Left lung (tissue), 10 donors: ENCODE measurements around the gene HCN1. TPM values are rescaled to one million over a fixed set of nuclear protein-coding genes. Genes with fewer than 3 reads are reported as not detected.

ENCODE experiments used
- ATAC-seq: fragments of 200-7000 bp; cut with Tn5 transposase; one replicate; pipeline ENCODE4 v1.9.1; 2020; ENCODE audit warnings: moderate library complexity
- DNase-seq, 4 donors: peaks; one replicate each; pipeline ENCODE4 v3.0.0-alpha.2; 2013 to 2020
- H3K27ac ChIP-seq, 2 donors: fragments of 200-600 bp; sonication (generic) in 1 of 2; one replicate each; pipeline versions ENCODE4 v1.5.0 to v1.8.0; 2020 to 2021
- H3K27me3 ChIP-seq, 2 donors: fragments of 200-600 bp; sonication (generic) in 1 of 2; one replicate each; pipeline versions ENCODE4 v1.5.0 to v1.8.0; 2020 to 2021
- H3K36me3 ChIP-seq, 2 donors: fragments of 200-600 bp; sonication (generic) in 1 of 2; one replicate each; pipeline versions ENCODE4 v1.5.0 to v1.8.0; 2020 to 2021
- H3K4me1 ChIP-seq, 2 donors: fragments of 200-600 bp; one replicate each; pipeline ENCODE4 v1.8.0; 2021
- H3K4me3 ChIP-seq, 2 donors: fragments of 200-600 bp; sonication (generic) in 1 of 2; one replicate each; pipeline versions ENCODE4 v1.5.0 to v1.8.0; 2020 to 2021; ENCODE audit warnings: mild to moderate bottlenecking in 1 of 2
- H3K9me3 ChIP-seq, 2 donors: fragments of 200-600 bp; sonication (generic) in 1 of 2; one replicate each; pipeline versions ENCODE4 v1.5.0 to v1.8.0; 2020 to 2021
- intact Hi-C, 2 donors: fragments of 100-400 bp; cut with DNase I; formaldehyde crosslinking; loops; one replicate each; pipeline versions ENCODE4 v1.11.2 to v1.14.2; 2022
- polyA plus RNA-seq, 6 donors: library from polyadenylated mRNA; unstranded; fragments of 120-200 nt; gene quantifications; one replicate each; pipeline ENCODE4 v1.2.1, GENCODE V29; 2013; ENCODE audit not compliant: insufficient read length in 6 of 6
- total RNA-seq, 2 donors: library from RNA; stranded (reverse); fragmentation: NEBNext Ultra II Directional; extraction: Animal tissue kit (Norgen Biotek cat#: 25700); gene quantifications; one replicate each; pipeline ENCODE4 v1.2.1, GENCODE V29; 2021
- TF ChIP-seq, protein P1 (sequence below), 2 donors: fragments of 200-600 bp; sonication (generic) in 1 of 2; IDR thresholded peaks; one replicate each; pipeline versions ENCODE4 v1.5.0 to v1.8.0; 2021; ENCODE audit warnings: antibody characterized with exemption in 2 of 2
- donor health status: DM: no; HTN: yes; CAD: no.
- donor health status: DM: no; HTN: no; CAD: no.

HCN1 gene
- total and polyA plus RNA-seq, 8 donors, result 0.04 to 0.47 (median 0.06) TPM; not detected in 1

- intact Hi-C loops, result no loop called here
- Histone ChIP-seq H3K4me1 (no peaks in the 10 kb centered on the region), H3K27me3 (no peaks in the 10 kb centered on the region), H3K27ac (no peak overlapping the region), H3K4me3 (no peak overlapping the region), H3K36me3 (no peaks in the 10 kb centered on the region), H3K9me3 (no peaks in the 10 kb centered on the region)
- TF ChIP-seq, protein P1, sequence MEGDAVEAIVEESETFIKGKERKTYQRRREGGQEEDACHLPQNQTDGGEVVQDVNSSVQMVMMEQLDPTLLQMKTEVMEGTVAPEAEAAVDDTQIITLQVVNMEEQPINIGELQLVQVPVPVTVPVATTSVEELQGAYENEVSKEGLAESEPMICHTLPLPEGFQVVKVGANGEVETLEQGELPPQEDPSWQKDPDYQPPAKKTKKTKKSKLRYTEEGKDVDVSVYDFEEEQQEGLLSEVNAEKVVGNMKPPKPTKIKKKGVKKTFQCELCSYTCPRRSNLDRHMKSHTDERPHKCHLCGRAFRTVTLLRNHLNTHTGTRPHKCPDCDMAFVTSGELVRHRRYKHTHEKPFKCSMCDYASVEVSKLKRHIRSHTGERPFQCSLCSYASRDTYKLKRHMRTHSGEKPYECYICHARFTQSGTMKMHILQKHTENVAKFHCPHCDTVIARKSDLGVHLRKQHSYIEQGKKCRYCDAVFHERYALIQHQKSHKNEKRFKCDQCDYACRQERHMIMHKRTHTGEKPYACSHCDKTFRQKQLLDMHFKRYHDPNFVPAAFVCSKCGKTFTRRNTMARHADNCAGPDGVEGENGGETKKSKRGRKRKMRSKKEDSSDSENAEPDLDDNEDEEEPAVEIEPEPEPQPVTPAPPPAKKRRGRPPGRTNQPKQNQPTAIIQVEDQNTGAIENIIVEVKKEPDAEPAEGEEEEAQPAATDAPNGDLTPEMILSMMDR (IDR thresholded peaks at IDR 0.05), result no peak
- ATAC-seq (no peak), DNase-seq (no peak)
These were observed 293.2 kb downstream of the HCN1 start for GRCh38 chr5:45402804-45403455.

- Histone ChIP-seq H3K4me3 (no peak overlapping the region), H3K36me3 (no peaks in the 10 kb centered on the region), H3K9me3 (no peaks in the 10 kb centered on the region), H3K27me3 (no peaks in the 10 kb centered on the region), H3K4me1 (no peaks in the 10 kb centered on the region), H3K27ac (no peak overlapping the region)
- no peak for ATAC-seq
- no peak for DNase-seq
- intact Hi-C loops, result no loop called here
- TF ChIP-seq, protein P1 (IDR thresholded peaks at IDR 0.05), result no peak
These were observed 297.1 kb downstream of the HCN1 start for GRCh38 chr5:45399041-45399440.

- Histone ChIP-seq H3K27ac (no peak overlapping the region), H3K36me3 (no peaks in the 10 kb centered on the region), H3K4me3 (no peak overlapping the region), H3K9me3 (no peaks in the 10 kb centered on the region), H3K27me3 (no peaks in the 10 kb centered on the region), H3K4me1 (no peaks in the 10 kb centered on the region)
- DNase-seq (no peak), ATAC-seq (peak; percentile 49)
- TF ChIP-seq, protein P1 (IDR thresholded peaks at IDR 0.05), result no peak
- intact Hi-C loops, result no loop called here
These were observed 310.7 kb downstream of the HCN1 start for GRCh38 chr5:45385321-45386058.

DNA sequence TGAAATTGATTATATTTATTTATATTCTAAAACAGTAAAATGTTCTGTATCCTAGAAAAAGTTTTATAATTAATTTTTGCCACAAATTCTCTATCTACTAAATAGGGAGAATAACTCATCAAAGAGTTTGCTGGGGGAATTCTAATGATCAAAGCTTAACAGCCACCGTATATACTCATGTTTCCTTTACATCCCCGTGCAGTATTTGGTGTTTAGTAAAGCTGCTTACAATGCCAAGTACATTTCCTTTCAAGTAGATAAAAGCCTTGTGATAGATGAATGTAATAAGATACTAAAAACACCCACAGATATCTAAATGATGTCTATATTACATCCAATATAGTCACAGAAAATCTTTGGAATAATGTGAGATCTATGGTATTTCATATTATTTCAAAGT is 312.2 kb downstream of the HCN1 start:
- Histone ChIP-seq H3K9me3 (peaks cover 0 to 5% of the 10 kb centered on the region in 2 donors), H3K36me3 (no peaks in the 10 kb centered on the region), H3K27ac (no peak overlapping the region), H3K4me1 (no peaks in the 10 kb centered on the region), H3K4me3 (no peak overlapping the region), H3K27me3 (no peaks in the 10 kb centered on the region)
- TF ChIP-seq, protein P1 (IDR thresholded peaks at IDR 0.05), result no peak
- ATAC-seq (no peak), DNase-seq (no peak)
- intact Hi-C loops, result no loop called here

DNA sequence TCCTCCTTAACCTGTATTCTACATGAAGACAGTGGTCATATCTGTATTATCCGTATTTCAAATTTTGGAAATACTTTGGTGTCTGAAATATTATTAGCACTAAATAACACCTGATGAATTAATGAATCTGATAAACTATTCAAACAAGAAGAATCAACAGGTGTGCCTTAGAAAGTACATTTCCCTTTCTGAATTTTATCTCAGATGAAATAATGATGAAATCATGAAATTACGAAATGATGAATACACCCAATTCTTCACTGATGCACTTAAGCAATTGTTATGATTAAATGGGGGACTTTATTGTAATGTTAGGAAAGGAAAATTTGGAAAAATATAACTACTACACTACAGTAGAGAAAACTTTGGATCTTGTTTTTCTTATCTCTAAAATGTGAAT is 313.6 kb downstream of the HCN1 start:
- Histone ChIP-seq H3K4me3 (no peak overlapping the region), H3K9me3 (peaks cover 0 to 18% of the 10 kb centered on the region in 2 donors), H3K27me3 (no peaks in the 10 kb centered on the region), H3K27ac (no peak overlapping the region), H3K36me3 (no peaks in the 10 kb centered on the region), H3K4me1 (no peaks in the 10 kb centered on the region)
- TF ChIP-seq, protein P1 (IDR thresholded peaks at IDR 0.05), result no peak
- DNase-seq (no peak), ATAC-seq (no peak)
- intact Hi-C loops, result no loop called here
